Peyer's patch (tissue), 4 donors: ENCODE results near the gene CACNG8. TPM values are rescaled to one million over a fixed set of nuclear protein-coding genes. Genes with fewer than 3 reads are reported as not detected.

Experiments used
- DNase-seq, 3 donors: peaks; one replicate each; pipeline ENCODE4 v3.0.0-alpha.2; 2017 to 2019
- H3K27ac ChIP-seq, 4 donors: fragments of 200-600 bp; sonication (generic); one replicate each; pipeline ENCODE4 v1.5.1; 2016 to 2019
- H3K27me3 ChIP-seq, 2 donors: fragments of 200-600 bp; sonication (generic); one replicate each; pipeline ENCODE4 v1.5.1; 2019
- H3K36me3 ChIP-seq, 3 donors: fragments of 200-600 bp; sonication (generic); one replicate each; pipeline ENCODE4 v1.5.1; 2016 to 2019
- H3K4me1 ChIP-seq, 4 donors: fragments of 200-600 bp; sonication (generic); one replicate each; pipeline ENCODE4 v1.5.1; 2016 to 2019
- H3K4me3 ChIP-seq, 4 donors: fragments of 200-600 bp; sonication (generic); 1 replicate in 3 of 4; 2 replicates in 1 of 4; pipeline ENCODE4 v1.5.1; 2016 to 2019; ENCODE audit warnings: mild to moderate bottlenecking in 1 of 4
- H3K9me3 ChIP-seq, 4 donors: fragments of 200-600 bp; sonication (generic); one replicate each; pipeline ENCODE4 v1.5.1; 2016 to 2019; ENCODE audit warnings: mild to moderate bottlenecking in 1 of 4
- POLR2A ChIP-seq, 2 donors: fragments of 450-650 bp; IDR thresholded peaks; one replicate each; pipeline ENCODE4 v1.5.1; 2017; ENCODE audit warnings: antibody characterized with exemption in 2 of 2, mild to moderate bottlenecking in 2 of 2, moderate library complexity in 2 of 2
- total RNA-seq, 4 donors: library from RNA; depleted of rRNA; stranded (reverse); fragments of >200 nt; gene quantifications; one replicate each; pipeline ENCODE4 v1.1.0, GENCODE V29; 2016
- TF ChIP-seq, protein P1 (sequence below), 6 experiments: fragments of 450-650 bp in 4 of 6; fragments of 200-600 bp in 2 of 6; sonication (generic) in 1 of 6; IDR thresholded peaks; one replicate each; pipeline ENCODE4 v1.5.1; 2017 to 2019; ENCODE audit warnings: antibody characterized with exemption in 6 of 6, mild to moderate bottlenecking in 3 of 6, moderate library complexity in 1 of 6

Gene CACNG8
- total RNA-seq, 4 donors from 2014 or later: not detected

DNA sequence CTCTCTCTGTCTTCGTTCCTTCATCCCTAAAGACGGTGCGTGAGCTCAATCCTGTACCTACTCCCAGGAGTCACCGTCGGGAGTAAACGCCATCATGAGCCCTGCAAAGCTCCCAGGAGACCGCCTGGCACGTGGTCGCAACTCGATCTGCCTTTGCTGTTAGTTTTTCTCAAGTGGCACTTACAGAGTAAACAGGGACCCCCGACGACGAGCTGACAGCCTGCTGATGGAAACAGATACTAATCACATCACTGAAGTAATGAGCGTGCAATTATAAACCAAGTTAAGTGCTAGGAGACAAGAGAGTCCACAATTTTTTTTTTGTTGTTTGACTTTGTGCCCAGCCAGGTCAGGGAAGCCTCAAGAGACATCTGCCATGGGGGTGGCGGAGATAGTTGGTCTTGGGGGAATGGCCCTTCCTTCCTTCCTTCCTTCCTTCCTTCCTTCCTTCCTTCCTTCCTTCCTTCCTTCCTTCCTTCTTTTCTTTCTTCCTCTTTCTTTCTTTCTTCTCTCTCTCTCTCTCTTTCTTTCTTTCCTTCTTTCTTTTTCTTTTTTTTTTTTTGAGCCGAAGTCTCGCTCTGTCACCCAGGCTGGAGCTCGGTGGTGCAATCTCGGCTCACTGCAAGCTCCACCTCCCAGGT, 52.3 kb downstream of the CACNG8 start:
- no peaks in the 10 kb centered on the region for H3K27me3 ChIP-seq
- H3K36me3 ChIP-seq: no peaks in the 10 kb centered on the region
- H3K4me1 ChIP-seq: no peaks in the 10 kb centered on the region
- H3K4me3 ChIP-seq: no peak overlapping the region
- no peak for DNase-seq
- H3K9me3 ChIP-seq: no peaks in the 10 kb centered on the region
- no peak for TF ChIP-seq POLR2A (IDR thresholded peaks at IDR 0.05)
- TF ChIP-seq, protein P1, sequence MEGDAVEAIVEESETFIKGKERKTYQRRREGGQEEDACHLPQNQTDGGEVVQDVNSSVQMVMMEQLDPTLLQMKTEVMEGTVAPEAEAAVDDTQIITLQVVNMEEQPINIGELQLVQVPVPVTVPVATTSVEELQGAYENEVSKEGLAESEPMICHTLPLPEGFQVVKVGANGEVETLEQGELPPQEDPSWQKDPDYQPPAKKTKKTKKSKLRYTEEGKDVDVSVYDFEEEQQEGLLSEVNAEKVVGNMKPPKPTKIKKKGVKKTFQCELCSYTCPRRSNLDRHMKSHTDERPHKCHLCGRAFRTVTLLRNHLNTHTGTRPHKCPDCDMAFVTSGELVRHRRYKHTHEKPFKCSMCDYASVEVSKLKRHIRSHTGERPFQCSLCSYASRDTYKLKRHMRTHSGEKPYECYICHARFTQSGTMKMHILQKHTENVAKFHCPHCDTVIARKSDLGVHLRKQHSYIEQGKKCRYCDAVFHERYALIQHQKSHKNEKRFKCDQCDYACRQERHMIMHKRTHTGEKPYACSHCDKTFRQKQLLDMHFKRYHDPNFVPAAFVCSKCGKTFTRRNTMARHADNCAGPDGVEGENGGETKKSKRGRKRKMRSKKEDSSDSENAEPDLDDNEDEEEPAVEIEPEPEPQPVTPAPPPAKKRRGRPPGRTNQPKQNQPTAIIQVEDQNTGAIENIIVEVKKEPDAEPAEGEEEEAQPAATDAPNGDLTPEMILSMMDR (IDR thresholded peaks at IDR 0.05): no peak
- no peak overlapping the region for H3K27ac ChIP-seq

DNA sequence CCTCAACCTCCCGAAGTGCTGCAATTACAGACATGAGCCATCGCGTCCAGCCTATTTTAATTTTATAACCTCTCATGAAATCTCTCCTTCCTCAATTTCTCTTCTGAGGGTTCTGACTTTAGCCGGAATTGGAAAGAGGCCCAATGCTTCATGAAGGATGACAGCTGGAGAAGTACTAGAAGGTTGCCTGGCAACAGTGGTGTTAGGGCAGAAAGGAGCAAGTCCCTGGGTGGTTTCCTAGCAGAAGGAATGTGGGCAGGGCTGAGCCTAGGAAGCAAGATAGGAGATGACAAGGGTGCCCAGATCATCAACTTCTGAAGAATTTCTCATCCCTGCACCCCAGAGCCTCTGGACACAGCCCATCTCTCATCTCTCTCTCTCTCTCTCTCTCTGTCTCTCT, 54.5 kb downstream of the CACNG8 start:
- no peak for DNase-seq
- no peak overlapping the region for H3K4me3 ChIP-seq
- no peak for TF ChIP-seq POLR2A (IDR thresholded peaks at IDR 0.05)
- TF ChIP-seq, protein P1 (IDR thresholded peaks at IDR 0.05): no peak
- no peak overlapping the region for H3K27ac ChIP-seq
- H3K9me3 ChIP-seq: no peaks in the 10 kb centered on the region
- H3K36me3 ChIP-seq: no peaks in the 10 kb centered on the region
- H3K4me1 ChIP-seq: no peaks in the 10 kb centered on the region
- no peaks in the 10 kb centered on the region for H3K27me3 ChIP-seq

DNA sequence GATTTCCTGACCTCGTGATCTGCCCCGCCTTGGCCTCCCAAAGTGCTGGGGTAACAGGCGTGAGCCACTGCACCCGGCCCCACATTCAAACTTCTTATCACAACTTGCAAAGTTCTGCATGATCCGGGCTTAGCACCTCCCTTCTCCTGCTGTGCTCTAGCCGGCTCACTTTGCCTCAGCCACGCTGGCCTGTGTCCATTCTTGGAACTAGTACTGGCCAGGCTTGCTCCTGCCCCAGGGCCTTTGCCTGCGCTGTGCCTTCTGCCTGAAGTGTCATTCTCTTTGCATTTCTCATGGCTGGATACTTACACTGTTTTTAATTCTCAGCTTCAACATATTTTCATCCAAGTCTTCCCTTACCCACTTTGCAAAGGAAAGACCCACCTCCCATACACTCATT, 58.6 kb downstream of the CACNG8 start:
- no peak overlapping the region for H3K4me3 ChIP-seq
- no peak for DNase-seq
- H3K27ac ChIP-seq: no peak overlapping the region
- no peaks in the 10 kb centered on the region for H3K4me1 ChIP-seq
- H3K9me3 ChIP-seq: no peaks in the 10 kb centered on the region
- TF ChIP-seq POLR2A (IDR thresholded peaks at IDR 0.05): no peak
- TF ChIP-seq, protein P1 (IDR thresholded peaks at IDR 0.05): no peak
- no peaks in the 10 kb centered on the region for H3K36me3 ChIP-seq
- no peaks in the 10 kb centered on the region for H3K27me3 ChIP-seq

DNA sequence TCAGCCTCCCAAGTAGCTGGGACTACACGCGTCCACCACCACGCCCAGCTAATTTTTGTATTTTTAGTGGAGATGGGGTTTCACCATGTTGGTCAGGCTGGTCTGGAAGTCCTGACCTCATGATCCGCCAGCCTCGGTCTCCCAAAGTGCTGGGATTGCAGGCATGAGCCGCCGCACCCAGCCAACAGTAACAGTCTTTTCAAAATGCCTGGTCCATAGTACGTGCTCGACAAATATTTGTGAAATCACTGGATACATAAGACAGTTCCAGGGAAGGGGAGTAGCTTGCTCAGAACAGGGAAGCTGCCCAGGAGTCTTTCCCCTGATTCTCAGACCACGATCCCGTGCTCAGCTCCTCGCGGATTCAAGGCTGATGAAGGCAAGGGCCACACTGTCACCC, 59.2 kb downstream of the CACNG8 start:
- no peak overlapping the region for H3K27ac ChIP-seq
- H3K27me3 ChIP-seq: no peaks in the 10 kb centered on the region
- DNase-seq: no peak
- no peaks in the 10 kb centered on the region for H3K9me3 ChIP-seq
- no peaks in the 10 kb centered on the region for H3K4me1 ChIP-seq
- TF ChIP-seq POLR2A (IDR thresholded peaks at IDR 0.05): no peak
- TF ChIP-seq, protein P1 (IDR thresholded peaks at IDR 0.05): no peak
- no peak overlapping the region for H3K4me3 ChIP-seq
- H3K36me3 ChIP-seq: no peaks in the 10 kb centered on the region

DNA sequence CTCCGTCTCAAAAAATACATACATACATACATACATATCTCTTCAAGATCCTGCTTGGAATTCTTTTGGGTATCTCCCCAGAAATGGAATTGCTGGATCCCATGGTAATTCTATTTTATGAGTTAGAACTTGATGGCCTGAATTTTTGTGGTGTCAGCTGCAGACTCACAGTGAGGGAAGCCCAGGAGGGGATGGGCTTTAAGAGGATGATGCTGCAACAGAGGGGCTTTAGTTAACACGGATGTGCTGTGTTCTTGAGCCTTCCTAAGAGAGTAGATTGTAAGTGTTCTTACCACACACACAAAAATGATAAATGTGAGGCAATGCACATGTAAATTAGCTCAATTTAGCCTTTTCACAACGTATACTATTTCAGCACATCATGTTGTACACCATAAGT, 60.5 kb downstream of the CACNG8 start:
- no peaks in the 10 kb centered on the region for H3K36me3 ChIP-seq
- no peaks in the 10 kb centered on the region for H3K9me3 ChIP-seq
- TF ChIP-seq, protein P1 (IDR thresholded peaks at IDR 0.05): no peak
- DNase-seq: no peak
- H3K27ac ChIP-seq: no peak overlapping the region
- H3K4me3 ChIP-seq: no peak overlapping the region
- H3K27me3 ChIP-seq: no peaks in the 10 kb centered on the region
- H3K4me1 ChIP-seq: no peaks in the 10 kb centered on the region

DNA sequence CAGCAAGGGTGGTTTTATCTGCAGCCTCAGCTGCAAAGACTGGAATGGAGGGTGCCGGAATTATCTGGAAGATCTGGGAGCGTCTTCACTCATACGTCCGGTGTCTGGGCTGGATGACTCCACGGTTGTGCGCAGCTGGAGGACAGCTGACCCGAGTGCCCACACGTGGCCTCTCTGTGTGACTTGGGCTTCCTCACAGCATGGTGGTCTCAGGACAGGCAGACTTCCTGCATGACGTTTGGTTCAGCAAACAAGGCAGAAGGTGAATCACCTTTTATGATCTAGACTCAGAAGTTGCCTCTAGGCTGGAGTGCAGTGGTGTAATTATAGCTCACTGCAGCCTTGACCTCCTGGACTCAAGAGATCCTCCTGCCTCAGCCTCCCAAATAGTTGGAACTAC, 61.9 kb downstream of the CACNG8 start:
- Histone ChIP-seq H3K27ac (no peak overlapping the region), H3K9me3 (no peaks in the 10 kb centered on the region), H3K27me3 (no peaks in the 10 kb centered on the region), H3K4me1 (no peaks in the 10 kb centered on the region), H3K4me3 (no peak overlapping the region), H3K36me3 (no peaks in the 10 kb centered on the region)
- no peak for TF ChIP-seq POLR2A (IDR thresholded peaks at IDR 0.05)
- no peak for DNase-seq
